RPMI8226 (cell line): ENCODE data around the gene ASPSCR1.

Experiments used
- DNase-seq: peaks from one replicate; pipeline ENCODE4 v3.0.0-alpha.2; 2015

Gene ASPSCR1

DNA sequence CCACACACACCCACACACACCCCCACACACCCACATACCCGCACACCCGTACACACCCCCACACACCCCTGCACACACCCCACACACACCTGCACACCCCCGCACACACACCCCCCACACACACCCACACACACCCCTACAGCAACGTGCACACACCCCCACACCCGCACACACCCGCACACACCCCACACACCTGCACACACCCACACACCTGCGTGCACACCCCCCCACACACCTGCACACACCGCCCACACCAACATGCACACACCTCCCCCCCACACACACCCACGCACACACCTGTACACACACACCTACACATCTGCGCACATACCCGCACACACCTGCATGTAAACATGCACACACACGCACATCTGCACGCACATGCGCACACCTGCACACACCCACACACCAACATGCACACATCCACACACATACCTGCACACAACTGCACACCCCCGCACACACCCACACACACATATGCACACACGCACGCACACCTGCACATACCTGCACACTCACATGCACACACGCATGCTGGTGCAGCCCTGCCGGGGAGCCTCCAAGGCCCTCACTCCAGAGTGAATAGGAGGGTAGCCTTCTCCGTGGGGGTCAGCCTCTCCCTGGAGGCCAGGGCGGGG lies 7.5 kb downstream of the ASPSCR1 start:
- no peak for DNase-seq

DNA sequence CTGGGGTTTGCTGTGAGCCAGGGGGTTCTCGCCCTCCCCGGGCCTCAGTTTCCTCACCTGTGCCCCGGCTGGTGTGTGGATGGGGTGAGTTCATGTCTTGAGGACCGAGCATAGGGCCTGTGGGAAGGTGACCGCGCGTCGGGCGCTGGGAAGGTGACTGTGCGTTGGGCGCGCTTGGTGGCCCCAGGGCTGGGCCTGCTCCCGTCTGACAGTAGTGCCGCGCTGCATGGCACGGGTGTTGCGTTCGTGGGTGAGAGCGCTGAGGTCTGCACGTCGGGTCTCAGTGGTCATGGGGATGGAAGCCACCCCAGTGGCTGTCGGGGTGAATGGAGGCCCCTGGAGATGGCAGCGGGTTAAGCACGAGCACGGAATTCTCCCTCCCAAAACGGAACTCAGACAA lies 9.2 kb downstream of the ASPSCR1 start:
- no peak for DNase-seq

DNA sequence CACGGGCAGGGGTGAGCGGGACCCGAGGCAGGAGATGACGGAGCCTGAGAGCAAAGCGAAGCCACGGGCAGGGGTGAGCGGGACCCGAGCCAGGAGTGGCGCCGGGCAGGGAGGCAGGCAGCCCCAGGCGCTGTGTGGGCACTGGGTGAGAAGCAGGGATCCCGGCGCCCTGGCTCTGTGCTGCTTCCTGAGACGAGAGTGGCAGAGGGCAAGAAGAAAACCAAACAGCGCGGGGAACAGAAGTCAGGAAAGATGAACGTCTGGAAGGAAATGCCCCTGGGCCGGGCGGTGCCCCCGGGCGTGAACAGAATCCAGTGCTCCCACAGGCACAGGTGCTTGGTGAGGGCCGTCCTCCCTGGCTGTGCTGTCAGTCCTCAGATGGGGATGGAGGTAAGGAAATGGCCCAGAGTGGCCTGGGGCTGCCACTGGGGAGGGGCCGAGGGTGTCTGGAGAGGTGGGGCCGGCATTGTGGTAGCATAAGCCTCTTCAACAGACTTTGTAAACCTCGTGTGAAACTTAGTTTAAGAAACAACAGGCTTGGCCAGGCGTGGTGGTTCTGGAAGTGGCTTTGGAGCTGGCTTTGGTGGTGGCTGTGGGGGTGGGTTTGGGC lies 9.8 kb downstream of the ASPSCR1 start:
- no peak for DNase-seq

DNA sequence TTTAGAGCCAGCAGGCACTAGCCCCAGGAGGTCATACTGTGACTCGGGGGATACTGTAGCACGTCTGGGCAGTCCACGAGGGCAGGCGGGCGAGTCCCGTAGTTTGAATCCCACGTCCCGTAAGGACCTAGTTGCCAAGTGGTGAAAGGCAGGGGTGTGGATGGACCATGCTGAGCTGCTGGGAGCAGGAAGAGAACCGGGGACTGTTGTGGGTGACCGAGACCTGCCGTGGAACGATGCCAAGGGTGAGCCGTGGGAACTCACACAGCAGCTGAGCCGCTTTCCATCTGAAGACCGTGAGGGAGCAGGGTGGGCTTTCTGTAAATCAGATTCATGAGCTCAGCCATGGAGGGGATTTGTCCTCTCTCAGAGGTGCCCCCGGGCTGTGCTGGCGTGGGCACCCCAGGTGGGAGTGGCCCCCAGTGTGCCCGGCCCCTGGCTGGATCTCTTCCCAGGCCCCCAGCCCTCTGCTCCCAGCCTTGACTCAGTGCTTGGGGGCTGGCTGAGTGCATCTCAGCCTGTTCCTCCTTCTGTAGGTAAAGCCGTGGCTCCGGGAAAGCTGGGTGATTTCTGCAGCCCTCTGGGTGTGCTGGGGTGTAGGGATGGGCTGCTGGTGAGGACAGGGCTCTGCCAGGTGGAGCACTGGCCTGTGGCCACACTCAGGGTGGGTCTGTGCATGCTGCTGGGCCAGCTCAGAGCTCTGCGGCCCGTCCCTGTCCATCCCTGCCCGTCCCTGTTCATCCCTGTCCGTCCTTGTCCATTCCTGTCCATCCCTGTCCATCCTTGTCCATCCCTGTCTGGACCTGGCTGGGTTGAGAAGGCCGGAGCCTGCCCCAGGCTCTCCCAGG lies 13.6 kb downstream of the ASPSCR1 start:
- DNase-seq = no peak

DNA sequence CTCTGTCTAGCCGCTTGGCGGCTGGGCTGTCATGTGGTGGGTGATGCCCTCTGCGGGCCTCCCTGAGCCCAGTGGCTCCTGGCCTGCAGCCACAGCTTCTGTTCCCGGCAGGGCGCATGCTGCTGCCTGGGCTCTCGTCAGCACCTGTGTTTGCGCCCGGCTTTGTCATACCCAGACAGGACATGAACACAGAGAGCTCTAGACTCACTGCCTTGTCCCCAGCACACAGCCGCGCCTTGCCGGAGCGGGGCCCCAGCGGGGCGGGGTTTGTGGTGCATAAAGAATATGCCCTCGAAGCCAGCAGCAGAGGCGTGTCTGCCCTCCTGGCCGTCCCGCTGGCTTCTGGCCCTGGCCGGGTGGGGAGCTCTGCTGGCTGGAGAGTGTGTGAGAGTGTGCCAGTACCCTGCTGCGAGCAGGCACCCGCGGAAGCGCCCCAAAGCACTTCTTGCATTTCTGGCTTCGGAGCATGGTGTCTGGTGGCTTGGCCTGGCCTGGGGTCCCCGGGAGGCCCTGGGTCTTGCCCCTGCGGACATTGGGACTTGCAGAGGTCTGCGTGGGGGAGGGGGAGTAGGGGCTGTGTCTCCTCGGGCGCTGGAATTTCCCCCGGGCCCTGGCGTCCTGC lies 14.4 kb downstream of the ASPSCR1 start:
- DNase-seq = no peak

DNA sequence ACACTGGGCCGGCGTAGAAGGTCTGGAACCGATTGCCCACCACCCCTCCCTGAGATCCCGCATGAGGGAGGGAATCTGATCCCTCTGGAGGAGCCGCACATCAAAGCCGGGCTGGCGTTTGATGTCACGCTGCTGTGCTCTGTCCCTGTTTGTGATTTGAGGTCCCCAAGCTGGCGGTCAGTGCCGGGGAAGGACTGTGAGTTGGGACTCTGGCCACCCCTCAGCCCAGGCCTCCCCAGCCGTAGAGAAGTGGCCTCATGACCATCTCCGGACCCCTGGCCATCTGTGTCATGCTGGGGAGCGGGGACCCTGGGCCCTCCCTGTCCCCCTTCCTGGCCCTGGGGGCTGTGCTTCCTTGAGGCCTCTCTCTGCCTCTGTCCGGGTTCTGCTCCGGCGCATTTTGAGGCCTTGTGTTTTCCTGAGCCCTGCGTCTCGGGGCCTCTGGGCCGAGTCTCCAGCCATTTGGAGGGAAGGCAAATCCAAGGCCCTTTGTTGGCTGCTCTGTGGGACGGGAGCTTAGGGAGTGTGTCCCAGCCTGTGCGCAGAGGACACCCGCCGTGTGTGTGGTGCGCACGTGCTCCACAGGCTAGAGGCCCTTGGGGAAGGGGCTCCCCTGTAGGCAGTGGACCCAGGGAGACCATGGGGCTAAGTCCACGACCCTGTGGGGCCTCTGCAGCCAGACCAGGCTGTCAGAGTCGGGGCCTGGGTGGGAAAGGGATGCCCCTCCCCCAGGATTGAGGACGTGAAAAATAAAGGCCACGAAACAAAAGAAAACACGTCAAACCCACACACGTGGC lies 15.1 kb downstream of the ASPSCR1 start:
- no peak for DNase-seq

DNA sequence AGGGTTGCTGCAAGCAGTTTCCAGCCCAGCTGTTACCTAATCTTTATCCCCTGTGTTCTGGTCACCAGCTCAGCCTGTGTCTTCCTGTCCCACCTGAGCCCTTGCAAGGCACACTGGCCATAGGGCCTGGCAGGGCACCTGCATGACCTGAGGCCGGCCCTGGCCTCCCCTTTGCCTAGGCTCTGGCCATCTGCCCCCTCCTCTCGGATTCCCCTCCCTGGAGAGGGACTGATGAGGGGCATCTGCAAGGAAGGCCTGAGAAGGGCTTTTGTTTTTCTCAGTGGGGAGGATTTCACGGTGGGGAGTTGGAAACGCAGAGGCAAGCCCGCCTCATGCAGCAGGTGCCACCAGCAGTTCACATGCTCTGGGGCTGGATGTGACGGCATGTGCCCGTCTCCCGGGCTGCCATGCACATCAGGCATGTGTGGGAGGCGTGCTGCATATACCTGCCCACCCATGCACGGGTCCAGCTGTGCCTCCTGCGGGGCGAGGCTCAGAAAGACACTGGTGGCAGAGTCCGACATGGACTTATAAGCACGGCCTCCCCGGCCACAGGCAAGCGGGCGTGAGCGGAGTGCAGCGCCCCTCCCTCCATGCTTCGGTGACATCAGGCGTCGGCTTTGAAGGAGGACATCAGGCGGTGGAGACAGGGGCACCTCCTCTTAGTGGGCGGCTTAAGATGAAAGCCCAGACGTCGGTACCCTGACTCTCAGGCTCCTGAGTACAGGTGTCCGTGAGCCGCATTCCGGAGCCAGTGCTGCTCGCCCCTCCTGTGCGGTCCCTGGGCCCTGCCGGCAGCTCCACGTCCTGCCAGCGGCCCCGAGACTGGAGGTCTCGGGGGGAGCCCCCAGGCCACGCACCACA lies 16.5 kb downstream of the ASPSCR1 start:
- no peak for DNase-seq

DNA sequence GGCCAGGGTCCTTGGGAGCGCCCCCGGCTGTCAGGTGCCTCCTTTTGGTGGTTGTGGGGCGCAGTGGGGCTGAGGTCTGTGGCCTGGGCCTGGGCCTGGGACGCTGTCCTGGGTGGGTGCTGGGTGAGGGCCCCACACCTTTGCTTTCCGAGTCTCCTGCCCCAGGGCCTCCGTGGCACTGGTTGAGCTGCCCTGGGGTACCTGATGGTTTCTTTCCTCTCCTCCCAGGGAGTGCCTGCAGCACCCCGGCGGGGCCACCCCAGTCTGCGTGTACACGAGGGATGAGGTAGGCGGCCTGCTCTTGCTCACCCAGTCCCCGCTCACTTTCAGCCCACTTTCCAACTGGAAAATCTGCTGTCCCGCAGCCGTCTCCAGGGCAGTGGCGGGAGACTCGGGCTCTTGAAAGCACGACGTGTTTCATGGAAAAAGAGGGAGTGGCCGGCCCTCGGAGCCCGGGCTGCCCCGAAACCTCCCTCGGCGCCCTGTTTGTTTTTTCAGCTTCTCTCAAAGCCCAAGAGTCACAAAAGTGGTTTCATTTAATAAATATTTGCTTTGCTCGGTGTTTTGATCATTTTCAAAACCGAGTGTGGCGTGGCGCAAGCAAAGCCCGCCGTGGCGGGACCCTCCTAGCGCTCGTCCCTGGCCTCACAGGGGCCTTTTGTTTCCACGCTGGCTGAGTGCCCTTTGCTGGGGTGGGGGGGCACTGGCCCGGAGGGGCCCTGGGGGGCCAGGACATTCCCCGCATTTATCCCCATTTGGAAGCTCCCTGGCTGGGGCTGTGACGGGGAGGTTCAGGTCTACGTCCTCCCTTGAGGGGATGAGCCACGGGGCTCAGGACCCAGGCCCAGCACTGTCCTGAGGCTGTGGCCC lies 17.4 kb downstream of the ASPSCR1 start:
- DNase-seq = no peak

DNA sequence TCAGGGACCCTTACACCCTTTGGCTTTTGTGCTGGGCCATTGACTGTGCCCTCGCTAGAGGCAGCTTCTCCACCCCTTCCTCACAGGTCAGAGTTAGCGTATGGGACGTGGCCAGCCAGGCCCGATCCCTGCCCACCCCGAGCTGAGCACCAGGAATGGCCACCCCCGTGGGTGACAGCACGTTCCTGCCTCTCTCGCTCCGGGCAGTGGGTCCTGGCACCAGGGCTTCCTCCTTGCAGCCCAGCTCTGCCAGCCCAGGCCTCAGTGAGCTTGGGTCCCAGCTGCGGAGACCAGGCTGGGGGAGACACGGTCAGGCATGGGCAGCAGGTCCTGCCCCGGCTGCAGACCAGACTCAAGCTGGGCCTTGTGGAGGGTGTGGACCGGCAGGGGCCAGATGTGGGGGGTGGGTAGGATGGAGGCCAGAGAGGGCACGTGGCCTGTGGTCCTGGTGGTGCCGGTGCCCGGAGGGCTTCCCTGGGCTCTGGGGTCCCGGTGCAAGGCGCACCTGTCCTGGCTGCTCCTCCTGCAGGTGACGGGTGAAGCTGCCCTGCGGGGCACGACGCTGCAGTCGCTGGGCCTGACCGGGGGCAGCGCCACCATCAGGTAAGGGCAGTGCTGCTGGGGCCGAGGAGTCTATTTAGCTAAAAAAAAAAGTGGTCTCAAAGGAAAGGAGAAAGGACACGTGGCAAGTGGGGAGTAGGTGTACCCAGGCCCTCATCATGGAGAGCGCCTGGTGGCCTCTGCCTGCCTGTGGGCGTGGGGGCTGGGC lies 18.2 kb downstream of the ASPSCR1 start:
- no peak for DNase-seq

DNA sequence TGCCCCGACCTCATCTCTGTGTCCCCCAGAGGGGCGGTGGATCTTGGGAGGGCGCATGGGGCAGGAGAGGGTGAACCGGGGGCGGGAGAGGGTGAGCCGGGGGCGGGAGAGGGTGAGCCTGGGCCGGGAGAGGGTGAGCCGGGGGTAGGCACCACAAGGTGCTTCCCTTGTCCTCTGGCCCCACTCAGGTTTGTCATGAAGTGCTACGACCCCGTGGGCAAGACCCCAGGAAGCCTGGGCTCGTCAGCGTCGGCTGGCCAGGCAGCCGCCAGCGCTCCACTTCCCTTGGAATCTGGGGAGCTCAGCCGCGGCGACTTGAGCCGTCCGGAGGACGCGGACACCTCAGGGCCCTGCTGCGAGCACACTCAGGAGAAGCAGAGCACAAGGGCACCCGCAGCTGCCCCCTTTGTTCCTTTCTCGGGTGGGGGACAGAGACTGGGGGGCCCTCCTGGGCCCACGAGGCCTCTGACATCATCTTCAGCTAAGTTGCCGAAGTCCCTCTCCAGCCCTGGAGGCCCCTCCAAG lies 18.9 kb downstream of the ASPSCR1 start:
- no peak for DNase-seq

DNA sequence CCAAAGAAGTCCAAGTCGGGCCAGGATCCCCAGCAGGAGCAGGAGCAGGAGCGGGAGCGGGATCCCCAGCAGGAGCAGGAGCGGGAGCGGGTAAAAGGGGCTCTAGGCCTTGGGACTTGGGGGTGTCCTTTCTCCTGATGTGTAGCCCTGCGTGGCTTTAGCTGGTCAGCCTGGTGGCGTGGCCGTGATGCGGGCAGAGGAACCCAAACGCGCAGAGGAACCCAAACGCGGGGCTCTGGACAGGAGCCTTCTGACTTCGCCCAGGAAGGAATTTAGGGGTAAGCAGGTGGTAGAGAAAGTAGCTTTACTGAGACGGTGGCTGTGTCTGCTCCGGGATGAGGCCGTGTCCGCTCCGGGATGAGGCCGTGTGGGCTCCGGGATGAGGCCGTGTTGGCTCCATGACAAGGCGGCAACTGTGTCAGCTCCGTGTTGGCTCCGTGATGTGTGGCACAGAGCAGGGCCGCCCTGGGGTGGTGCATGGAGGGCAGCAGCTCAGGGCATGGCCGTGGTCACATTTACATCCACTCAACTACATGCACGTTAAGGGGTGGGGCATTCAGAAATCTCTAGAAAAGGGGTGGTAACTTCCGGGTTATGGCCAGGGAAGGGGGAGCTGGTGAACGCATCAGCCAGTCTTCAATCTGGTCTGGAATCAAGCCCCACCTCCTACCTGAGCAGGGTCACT lies 19.5 kb downstream of the ASPSCR1 start:
- no peak for DNase-seq

DNA sequence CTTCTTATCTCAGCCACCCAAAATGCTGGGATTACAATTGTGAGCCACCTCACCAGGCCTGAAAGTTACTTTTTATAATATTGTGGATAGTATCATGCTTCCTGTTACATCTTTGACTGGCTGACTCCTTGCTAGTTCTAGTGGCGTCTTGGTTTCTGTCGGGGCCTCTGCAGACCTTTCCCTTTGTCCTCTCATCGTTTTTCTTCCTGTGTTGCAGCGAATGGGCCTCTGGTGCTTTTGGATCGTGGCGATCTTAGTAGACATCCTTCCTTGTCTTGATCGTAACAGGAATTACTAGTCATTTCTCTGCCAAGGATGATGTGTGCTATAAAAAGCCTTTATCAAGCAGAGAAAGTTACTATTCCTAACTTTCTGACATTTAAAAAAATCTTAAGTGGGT lies 20.8 kb downstream of the ASPSCR1 start:
- DNase-seq = no peak

DNA sequence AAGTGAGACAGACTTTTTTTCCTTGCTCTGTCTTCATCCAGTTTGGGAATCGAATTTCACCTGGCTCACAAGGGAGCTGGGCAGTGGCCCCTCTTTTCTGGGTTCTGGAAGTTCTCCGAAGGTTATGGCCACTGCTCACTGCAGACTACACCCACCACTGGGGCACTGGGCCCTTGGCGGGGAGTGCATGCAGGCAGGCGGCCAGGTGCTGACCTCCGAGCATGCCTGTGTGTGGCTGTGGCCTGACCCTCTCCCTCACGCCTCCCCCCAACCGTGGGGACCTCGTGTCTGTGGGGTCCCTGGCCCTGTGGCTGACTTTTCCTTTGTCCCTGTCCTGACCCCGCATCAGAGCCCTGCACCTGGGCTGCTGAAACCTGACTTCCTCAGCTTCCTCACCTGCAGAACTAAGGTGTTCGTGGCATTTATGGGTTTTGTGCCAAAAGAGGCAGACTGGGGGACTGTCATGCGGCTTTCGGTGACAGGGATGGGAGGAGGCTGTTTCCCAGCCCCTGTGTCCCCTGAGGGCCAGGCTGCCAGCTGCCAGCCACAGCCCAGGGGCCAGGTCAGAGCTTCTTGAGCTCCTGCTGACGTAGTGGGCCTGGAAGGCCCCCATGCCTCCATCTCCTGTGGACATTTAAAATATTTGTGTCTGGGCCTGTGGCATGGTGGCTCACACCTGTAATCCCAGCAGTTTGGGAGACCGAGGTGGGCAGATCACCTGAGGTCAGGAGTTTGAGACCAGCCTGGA lies 21.4 kb downstream of the ASPSCR1 start:
- DNase-seq = no peak

DNA sequence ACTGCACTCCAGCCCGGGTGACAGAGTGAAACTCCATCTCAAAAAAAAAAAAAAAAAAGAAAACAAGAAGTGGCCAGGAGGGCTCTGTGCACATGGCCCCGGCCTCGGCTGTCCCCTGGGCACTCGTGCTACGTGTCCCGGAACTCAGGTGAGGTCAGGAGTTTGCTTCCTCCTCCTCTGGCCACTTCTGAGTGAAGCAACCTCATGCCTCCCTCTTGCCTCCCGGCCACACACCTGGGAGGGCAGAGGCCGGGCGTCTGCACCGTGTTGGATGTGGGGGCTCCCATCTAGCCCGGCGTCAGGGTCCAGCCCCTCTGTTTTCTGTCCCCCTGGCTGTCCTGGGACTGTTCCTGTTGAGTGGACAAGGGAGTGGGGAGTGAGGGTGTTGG lies 22.2 kb downstream of the ASPSCR1 start:
- DNase-seq = no peak

DNA sequence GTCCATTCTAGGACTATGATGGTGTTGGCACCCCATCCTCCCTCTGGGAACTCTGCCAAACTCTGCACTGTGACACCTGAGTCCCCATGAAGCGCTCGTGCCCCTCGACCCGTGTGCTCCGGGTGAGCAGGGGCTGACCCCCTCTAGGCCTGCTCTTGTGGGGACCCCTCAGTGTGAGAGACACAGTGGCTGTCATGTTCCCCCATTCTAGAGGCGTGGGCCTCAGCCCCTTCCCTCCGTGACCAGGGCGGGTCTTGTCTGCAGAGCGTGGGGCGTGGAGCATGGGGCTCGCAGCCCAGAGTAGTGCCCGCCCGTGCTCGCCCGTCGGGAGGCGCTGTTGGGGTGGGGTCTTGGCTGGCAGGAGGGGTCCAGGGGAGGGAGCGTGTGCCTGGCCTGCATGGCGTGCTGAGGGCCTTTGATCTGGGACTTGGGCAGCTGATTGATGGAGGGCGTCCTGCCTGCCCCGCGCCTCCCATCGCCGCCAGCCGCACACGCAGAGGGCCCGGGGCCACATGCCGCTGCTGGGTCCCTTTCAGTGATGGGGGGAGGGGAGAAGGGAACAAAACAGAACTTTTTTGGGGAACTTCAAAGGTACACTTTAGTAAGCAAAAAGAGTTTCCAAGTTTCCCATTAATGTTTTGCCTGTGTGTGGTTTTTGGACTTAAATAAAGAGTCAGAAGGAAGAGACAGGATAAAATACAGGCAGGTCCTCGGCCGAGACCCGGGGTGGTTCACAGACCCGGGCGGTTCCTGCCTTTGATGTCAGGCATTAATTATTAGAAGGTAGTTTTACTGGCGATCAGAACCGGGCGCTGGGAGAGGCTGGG lies 22.8 kb downstream of the ASPSCR1 start:
- DNase-seq = no peak

DNA sequence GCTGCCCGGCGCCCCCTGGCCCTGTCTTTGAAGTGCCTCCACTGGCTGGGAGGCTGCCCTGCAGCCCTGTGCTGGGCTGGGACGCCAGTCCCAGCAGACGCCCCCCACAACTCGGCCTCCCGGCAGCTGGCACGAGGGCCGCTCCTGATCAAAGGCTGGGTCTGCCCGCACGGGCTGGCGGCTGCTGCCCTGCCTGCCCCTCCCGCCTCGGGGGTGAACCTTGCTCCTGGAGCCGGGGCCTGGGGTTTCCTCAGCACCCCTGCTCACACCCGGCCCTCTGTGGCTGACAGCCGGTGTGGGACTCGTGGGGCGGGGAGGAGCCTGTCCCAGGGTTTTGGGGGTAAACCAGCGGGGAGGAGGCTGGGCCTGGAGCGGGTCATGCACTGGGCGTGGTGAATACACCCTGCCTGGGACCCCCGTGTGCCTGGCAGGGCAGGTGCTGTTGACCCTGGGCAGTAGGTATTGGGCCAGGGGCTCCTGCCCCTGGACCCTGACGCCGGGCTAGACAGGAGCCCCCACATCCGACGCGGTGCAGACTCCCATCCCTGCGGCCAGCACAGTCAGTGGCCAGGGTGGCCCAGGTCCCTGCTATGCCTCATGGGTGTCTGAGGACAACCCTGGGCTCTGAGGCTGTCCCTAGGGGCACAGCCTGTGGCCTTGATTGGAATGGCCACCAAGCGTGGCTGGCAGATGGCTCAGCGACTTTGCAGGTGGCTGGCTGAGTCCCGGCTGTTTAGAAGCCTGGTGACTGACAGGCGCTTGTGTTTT lies 23.6 kb downstream of the ASPSCR1 start:
- no peak for DNase-seq
